ENCODE measurements around the gene MAP2K7.
"Not testable (repeated sequence)": the region's sequence is repeated elsewhere in the genome, so short reads cannot be mapped to it uniquely, and the experiment has no call there.

Gene MAP2K7

DNA sequence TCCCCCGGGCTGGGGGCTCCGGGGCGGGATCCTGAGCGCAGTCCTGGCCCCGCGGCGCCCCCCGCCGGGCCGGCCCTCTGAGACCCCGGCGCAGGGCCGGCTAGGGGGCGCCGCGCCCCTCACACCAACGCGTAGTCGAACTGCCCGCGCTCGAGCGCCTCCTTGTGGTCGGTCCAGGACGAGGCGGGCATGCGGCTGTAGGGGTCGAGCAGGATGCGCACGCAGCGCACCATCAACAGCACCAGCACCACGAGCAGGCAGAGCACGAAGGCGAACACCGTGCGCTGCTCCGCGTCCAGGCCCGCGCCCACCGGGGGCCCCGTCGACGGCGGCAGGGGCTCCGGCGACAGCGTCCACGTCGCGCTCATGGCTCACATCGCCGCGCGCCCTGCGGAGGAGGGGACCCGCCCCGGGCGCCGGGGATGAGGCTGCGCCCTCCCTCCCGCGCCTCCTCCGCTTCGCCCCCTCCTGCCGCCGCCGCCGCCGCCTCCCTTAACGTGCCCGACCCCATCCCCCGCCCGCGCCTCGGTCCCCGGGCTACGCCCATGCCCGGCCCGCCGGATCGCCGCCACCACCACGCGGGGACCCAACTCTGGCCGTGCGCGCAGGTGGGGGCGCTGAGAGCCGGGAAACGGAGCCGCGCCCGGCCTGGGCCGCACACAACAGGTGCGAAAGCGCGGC is 21.6 kb downstream of the MAP2K7 start:
- DNase-seq (ENCODE audit: low read depth, low spot score): peak; percentile 69

DNA sequence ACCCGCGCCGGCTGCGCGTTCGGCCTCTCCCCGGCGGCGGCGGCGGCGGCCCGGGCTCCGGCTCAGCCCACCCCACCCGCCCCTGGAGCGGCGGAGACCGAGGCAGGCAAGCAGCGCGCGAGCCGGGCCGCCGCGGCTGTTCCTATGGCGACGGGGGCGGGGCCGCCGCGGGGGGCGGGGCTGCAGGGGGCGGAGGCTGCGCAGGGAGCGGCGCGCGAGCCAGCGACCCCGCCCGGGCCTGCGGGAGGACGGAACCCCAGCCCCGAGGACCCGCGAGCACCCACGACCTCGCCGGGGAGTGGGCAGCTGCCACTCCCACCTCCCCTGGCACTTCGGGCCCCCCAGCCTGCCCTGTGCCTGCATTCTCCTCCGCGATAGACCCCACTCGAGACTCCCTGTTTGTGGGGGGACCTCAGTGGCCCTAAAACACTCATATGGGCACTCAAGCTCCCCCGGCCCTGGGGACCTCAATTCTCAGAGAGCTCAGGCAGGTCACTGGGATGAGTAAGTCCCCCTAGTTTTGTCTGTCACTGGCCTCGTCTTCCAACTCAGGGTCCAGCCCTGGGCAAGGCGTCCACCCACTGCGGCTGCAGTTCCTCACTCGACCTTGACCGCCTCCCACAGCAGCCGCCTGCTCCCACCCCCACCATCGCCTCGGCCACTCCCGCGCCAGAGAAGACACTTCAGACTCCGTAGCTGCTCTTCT is 22.5 kb downstream of the MAP2K7 start, which contains the start of gene CTXN1:
Gene CTXN1, minus strand, starts transcription at position 115 of the 706 bp plus-strand sequence. CDS start 597 bp downstream, outside the sequence.
- peak within 1 kb of the TSS; percentile 33 for H3K4me3 ChIP-seq (ENCODE audit: low read length)
- no peak for DNase-seq (ENCODE audit: low read depth, low spot score)

More for the DNA sequence above, 21.6 kb downstream of the MAP2K7 start:
- peak overlapping the region; percentile 33 for H3K4me3 ChIP-seq (ENCODE audit: low read length)

DNA sequence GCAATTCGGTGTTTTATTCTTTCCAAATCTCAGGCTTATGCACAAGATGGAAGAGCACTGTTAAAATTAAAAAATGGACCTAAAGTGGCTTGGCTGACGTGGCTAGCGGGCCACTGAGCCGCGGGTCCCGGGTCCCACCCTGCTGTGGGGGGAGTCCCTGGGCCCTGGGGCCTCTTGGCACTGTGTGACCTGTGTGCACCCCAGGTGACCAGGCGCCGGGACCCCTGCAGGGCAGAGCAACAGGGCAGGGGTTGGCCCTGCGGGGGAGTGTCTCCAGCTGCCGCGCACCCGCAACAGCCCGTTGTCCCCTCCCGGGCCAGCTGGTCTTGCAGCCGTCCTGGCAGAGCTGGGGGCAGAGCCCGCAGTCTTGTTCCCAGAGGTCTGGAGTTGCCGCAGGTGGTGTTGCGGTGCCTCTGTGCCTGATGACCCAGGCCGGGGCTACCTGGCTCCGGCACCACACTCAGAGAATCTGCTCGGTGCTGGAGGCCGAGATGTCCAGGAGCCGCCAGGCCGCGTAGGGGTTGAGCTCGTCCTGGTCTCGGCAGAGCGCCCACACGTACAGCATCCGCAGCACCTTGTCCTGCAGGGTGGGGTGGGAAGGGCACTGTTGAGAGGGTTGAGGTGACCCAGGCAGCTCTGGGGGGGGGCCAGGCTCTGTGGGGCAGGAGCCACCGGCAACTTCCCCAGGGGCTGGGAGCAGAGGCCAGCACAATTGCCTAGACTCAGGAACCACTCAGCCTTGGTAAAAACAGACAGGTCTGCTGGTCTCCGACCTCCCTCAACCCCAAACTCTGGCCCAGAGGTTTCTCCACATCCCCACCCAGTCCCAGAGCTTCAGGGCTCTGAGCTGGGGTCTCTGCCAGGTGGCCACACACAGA is 23.3 kb downstream of the MAP2K7 start:
- DNase-seq (ENCODE audit: low read depth, low spot score): no peak
- no peak overlapping the region for H3K4me3 ChIP-seq (ENCODE audit: low read length)

DNA sequence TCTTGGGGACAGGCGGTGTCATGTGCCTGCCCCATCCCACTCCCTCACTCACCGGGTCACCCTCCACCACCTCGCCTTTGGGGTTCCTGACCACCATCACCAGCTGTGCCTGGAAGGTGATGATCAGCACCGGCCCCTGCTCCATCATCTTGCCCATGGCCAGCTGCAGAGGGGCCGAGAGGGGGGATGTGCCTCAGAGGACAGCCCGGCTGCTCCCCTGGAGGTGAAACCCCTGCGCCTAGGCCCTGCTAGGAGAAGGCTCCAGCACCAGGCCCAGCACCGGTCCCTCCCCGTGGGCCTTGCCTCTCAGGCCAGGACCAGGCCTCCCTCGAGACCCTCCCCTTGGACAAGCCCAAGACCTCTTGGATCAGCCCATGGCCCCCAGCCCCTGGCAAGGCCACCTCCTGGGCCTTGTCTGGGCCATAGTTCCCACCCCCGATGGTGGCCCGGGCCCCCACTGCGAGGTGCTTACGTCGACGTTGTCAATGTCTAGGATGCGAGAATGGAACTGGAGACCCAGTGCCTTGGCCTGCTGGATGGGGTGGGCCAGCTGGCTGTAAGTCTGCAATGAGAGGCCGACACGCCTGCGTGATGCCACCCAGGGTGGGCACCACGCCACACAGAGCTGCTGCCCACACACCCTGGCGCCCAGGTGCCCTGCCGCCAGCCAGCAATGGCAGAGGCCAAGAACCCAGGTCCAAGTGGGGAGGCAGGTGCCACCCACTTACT is 24.1 kb downstream of the MAP2K7 start:
- no peak overlapping the region for H3K4me3 ChIP-seq (ENCODE audit: low read length)
- DNase-seq (ENCODE audit: low read depth, low spot score): no peak

DNA sequence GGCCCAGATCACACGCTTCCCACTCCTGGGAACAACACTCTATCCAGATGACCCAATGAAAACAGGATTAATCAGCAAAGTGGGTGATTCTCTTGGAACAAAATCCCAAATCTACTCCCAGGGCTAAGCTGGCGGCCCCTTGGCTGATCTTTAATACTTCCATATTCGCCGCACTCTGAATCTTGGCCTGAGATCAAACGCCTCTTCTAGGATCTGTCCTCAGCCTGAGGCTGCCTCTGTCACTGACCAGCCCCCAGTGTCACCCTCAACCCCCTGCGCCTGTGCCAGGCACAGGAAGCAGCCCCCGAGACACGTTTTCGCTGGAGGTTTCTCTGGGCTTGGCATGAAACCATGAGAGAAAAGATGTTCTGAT is 24.6 kb downstream of the MAP2K7 start:
- DNase-seq (ENCODE audit: low read depth, low spot score): no peak
- H3K4me3 ChIP-seq (ENCODE audit: low read length): no peak overlapping the region

DNA sequence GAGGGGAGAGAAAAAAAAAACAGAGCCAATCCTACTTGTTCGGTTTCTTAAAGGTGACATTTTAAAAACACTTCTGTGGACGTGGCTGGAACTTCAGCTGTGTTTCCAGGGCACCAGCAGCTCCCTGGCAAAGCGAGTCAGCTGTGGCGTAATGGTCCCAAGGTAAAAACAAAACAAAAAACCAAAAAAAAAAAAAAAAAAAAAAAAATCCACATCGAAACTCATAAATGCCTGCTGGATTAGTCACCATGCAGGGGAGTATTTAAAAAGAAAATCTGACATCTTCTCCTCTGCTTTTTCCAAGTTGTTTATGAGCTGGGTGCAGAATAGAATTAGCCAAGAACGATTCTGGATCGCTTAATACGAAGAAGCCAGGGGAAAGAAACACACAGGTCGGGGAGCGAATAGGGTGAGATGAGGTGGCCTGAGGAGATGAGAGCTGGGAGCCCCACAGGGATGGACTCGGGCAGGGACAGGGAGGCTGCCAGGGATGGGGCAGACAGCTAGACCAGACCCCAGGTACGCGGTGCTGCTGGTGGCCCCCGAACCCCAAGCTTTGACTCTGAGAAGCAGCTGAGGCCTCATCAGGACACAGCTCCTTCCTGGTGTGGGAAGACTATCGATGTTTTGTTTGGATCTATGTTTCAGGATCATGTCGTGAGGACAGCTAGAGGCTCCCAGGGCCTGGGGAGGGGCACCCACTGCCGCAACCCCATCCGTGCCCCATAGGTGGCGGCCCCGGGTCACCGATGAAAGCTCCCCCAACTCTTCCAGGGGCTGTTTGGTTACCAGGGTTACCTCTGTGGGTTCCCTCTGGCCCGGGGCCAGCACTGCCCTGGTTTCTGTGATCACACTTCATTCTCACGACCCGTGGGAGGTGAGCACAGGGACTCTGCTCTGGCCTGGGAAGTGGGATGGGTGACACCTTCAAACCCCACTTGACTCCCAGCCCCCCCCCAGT is 25.3 kb downstream of the MAP2K7 start:
- no peak overlapping the region for H3K4me3 ChIP-seq (ENCODE audit: low read length)
- DNase-seq (ENCODE audit: low read depth, low spot score): peak; percentile 72

DNA sequence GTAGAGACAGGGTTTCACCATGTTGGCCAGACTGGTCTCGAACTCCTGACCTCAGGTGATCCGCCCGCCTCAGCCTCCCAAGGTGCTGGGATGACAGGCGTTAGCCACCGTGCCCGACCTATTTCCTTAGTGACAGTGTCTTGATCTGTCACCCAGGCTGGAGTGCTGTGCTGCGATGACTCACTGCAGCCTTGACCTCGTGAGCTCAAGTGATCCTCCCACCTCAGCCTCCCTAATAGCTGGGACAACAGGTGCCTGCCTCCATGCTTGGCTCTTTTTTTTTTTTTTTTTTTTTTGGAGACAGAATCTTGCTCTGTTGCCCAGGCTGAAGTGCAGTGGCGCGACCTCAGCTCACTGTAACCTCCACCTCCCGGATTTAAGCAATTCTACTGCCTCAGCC is 26.4 kb downstream of the MAP2K7 start:
- not testable (repeated sequence) for DNase-seq (ENCODE audit: low read depth, low spot score); H3K4me3 ChIP-seq (ENCODE audit: low read length)

DNA sequence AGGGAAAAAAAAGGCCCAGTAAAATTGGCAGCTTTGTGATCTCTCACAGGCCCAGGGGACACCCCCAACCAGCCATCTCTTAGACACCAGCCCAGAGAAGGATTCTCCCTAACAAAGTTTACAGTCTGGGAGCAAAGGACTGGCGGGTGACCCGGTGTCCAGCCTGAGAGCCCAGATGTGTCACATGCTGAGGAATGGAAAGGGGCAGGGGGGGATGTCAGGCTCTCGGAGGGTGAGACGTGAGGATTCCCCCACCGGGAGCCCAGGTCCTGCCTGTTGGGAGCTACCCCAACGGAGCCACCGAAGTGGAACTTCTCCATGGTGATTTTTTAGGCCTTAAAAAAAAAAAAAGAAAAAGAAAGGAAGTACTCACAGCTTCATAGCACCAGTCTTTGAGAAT is 27.1 kb downstream of the MAP2K7 start:
- no peak for DNase-seq (ENCODE audit: low read depth, low spot score)
- H3K4me3 ChIP-seq (ENCODE audit: low read length): no peak overlapping the region

DNA sequence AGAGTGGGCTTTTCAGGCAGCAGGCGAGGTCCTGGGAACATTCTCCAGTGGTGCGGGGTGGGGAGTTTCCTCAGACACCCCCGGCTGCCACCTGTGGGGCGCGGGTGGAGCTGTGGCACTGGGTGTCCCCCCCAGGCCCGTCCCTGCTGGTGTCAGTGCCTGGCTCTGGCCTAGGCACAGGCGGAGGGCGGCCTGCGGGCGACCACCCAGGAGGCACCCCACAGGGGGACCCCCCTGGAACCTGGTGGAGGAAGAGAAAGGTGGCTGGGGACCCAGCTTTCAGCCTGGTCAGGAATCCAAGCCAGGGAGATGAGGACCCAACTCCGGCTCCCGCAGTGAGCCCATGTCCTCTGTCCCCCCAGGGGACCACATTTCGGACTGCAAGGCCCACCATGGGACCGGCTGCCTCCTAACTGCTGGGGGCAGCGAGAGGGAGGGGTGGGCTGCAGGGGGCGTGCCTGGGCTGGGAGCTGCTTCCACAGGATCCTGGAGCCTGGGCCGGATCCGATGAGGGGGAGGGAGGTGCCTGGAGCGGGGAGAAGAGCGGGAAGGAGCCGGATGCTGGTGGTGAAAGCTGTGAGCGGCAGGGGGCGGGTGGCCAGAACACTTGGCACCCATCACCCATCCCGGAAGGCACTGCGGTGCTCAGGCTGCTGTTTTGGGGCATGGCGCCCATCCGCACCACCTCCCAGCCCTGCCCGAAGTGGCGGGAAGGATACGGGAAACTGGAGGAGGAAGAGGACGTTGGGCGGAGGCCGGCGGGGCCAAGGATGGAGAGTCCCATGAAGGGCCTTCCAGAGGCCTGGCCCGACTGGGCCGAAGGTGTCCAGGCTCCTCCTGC is 27.8 kb downstream of the MAP2K7 start:
- DNase-seq (ENCODE audit: low read depth, low spot score): no peak
- H3K4me3 ChIP-seq (ENCODE audit: low read length): no peak overlapping the region

DNA sequence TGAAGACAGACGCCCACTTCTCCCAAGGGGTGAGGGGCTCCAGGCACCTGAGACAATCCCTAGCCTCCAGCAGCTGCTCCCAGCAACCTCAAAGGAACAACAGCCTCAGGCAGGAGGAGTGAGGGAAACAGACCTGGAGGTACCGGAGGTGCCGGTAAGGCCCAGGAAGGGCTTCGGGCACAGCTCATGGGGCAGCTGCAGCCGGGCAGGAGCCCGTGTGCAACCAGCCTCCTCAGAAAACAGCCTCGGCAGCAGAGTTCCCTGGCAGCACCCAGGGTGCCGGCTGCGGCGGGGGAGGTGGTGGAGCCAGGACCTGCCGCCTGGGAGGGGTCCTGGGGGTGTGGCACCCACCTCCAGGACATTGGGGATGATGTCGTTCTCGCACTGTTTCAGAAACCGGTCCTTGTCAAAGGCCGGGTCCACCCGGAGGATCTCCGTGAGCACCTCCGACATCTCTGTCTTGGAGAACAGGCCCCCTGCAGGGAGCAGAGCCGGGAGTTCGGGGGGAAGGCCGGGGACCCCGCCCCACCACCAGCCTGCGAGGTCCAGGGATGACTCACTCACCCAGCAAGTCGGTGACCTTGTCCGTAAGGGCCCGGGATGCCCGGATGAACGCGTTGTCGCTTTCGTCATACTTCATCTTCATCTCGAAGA is 28.7 kb downstream of the MAP2K7 start:
- no peak for DNase-seq (ENCODE audit: low read depth, low spot score)
- H3K4me3 ChIP-seq (ENCODE audit: low read length): no peak overlapping the region

DNA sequence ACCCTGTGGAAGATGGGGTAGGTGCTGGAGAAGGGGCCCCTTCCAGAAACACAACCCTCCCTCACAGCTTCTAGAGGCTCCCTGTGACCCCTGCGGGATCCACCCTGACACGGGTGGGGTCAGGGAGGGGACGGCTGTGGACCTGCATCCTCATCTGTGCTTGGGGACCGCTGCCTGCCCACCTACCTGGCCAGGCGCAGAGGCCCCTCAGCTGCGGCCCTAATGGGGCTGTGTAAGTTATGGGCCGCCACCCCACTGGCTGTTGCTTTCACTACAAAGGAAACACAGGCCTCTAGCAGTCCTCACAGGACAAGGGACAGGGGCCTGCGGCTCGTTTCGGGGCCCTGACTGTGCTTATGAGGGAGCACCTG is 29.2 kb downstream of the MAP2K7 start:
- DNase-seq (ENCODE audit: low read depth, low spot score): no peak
- no peak overlapping the region for H3K4me3 ChIP-seq (ENCODE audit: low read length)

DNA sequence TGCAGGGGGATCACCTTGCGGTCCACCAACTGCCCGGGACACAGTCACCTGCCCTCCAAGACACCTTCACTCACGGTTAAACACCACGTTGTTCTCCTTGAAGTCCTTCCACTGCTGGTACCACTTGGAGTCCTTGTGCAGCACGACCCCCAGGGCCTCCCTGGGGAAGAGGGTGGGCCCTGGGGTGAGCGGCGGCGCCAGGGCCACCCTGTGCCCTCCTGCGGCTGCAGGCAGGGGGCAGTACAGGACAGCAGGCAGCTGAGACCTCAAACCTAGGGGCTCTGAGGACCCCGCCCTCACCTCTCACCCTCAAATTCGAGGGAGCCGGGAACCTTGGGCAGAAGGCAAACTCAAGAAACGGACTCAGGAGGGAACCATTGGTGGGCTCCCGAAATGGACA is 29.7 kb downstream of the MAP2K7 start:
- DNase-seq (ENCODE audit: low read depth, low spot score): no peak
- no peak overlapping the region for H3K4me3 ChIP-seq (ENCODE audit: low read length)

DNA sequence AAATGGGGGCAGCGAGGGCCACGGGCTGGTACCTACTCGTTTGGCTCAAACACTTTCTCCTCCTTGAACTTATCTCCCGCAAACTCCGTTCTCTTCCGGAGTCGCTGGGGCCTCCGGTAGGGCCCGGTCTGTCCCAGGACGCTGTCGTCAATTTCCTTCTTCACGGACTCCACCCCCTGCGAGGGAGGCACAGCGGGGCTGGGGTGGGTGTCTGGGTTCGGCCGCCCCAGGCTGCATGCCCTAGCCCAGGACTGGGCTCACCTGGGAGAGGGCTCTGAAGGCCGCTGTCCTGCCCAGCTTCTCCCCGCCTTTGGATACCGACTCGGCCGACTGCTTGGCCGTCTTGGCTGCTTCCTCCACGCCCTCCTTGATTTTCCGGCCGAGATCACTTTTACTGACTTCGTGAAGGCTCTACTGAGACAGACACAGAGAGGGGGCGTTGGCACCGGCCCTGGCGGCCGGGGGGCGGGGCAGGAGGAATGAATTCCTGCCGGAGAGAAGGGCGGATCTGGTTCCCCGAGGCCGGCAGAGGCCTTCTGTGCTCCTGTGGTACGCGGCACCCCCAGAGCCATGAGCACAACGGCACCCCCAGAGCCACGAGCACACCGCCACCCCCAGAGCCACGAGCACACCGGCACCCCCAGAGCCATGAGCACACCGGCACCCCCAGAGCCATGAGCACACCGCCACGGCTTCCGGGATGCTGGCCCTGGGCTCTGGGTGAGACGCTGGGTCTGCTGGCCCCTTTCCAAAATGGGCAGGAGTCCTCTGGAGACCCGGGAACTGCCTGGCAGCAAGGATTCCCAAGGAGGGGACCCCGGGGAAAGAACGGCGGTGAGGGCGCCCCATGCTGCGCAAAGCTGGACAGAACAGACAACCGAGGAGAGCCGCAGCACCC is 30.4 kb downstream of the MAP2K7 start:
- no peak overlapping the region for H3K4me3 ChIP-seq (ENCODE audit: low read length)
- no peak for DNase-seq (ENCODE audit: low read depth, low spot score)

DNA sequence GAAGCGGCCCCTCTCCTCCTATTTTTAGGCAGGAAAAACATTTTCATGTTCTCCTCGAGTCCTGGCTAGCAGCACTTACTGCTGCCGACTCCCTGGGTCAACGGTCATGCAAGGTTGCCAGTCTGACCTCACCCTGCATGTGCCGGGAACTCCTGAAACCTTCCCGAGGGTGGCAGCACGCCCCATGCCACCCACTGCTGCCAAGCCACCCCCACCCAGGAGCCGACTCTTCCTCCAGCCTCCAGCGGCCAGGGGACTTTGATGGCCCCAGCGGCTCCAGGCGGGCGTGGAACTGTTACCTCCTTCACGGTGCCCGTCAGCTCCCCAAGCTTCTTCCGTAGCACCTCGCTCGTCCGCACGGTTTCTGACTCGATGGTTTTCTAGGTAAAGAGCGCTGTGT is 31.1 kb downstream of the MAP2K7 start:
- H3K4me3 ChIP-seq (ENCODE audit: low read length): no peak overlapping the region
- no peak for DNase-seq (ENCODE audit: low read depth, low spot score)

DNA sequence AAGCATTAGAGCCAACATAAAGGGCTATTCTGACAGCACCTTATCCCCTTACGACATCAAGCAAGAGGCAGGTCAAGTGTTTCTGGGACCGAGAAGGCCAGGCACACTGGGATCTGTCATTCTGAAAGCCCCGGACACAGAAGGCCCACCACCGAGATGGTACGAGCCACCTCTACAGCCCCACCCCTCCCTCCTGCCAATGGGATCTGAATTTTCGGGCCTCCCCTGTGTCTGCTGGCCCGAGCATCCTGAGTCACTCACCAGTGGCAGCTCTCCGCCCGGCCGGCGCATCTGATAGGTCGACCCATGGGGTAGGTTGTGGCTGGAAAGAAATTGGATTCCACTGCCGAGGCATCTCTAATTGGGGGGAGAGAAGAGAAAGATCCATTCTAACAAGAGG is 37.2 kb downstream of the MAP2K7 start:
- no peak overlapping the region for H3K4me3 ChIP-seq (ENCODE audit: low read length)
- DNase-seq (ENCODE audit: low read depth, low spot score): no peak

Measured in Jurkat, Clone E6-1 (cell line).